IMR-90 (cell line): Measurements from ENCODE around the gene DYSF. TPM values are rescaled to one million over a fixed set of nuclear protein-coding genes. Genes with fewer than 3 reads are reported as not detected.
A peak's percentile ranks its signal among the peaks of the same experiment; 100 is the strongest.

Experiments
- ATAC-seq: fragments of 200-7000 bp; cut with Tn5 transposase; 2 replicates; pipeline ENCODE4 v1.9.1; 2020; ENCODE audit warnings: low read depth, mild to moderate bottlenecking, moderate library complexity
- BruUV-seq: library from RNA; stranded (reverse); fragments of 400-500 nt; replicated peaks from 2 replicates; lab custom pipeline; 2021; lab: Mats Ljungman, UMichigan
- CTCF ChIA-PET: fragments of 300-600 bp; formaldehyde crosslinking; extraction: SDS; loops from one replicate; lab custom pipeline; 2021; ENCODE audit warnings: antibody characterized with exemption; lab: Yijun Ruan, JAX
- POLR2A ChIA-PET: fragments of 300-600 bp; sonication (Branson Sonifier 250); formaldehyde crosslinking; loops from one replicate; lab custom pipeline; 2022; ENCODE audit warnings: antibody characterized with exemption; ENCODE audit not compliant: unreplicated experiment; lab: Charles Lee
- DNase-seq: peaks from one replicate; pipeline ENCODE4 v3.0.0; 2013
- H2AFZ ChIP-seq: replicated peaks from 2 replicates; pipeline ENCODE3; 2013; ENCODE audit warnings: low read length, mild to moderate bottlenecking; ENCODE audit not compliant: poor library complexity
- H2AK5ac ChIP-seq: 2 replicates; pipeline ENCODE4 v1.6.1; 2013; ENCODE audit warnings: low read depth, low read length, inconsistent platforms
- H2AK9ac ChIP-seq: replicated peaks from 2 replicates; pipeline ENCODE3; 2013; ENCODE audit warnings: mild to moderate bottlenecking, low read depth, low read length, moderate library complexity; ENCODE audit not compliant: poor library complexity
- H2BK120ac ChIP-seq: 2 replicates; pipeline ENCODE4 v1.6.1; 2013; ENCODE audit warnings: low read depth, low read length, inconsistent platforms
- H2BK15ac ChIP-seq: 3 replicates; pipeline ENCODE4 v1.6.1; 2013; ENCODE audit warnings: low read depth, low read length, inconsistent platforms
- H2BK20ac ChIP-seq: 2 replicates; pipeline ENCODE4 v1.6.1; 2013; ENCODE audit warnings: low read depth, mild to moderate bottlenecking, inconsistent platforms, low read length, moderate library complexity
- H2BK5ac ChIP-seq: 2 replicates; pipeline ENCODE4 v1.6.1; 2013; ENCODE audit warnings: mild to moderate bottlenecking, low read depth, low read length, inconsistent platforms; ENCODE audit not compliant: poor library complexity, severe bottlenecking
- H3K14ac ChIP-seq: replicated peaks from 2 replicates; pipeline ENCODE4 v1.6.1; 2013; ENCODE audit warnings: low read depth, low read length, inconsistent platforms
- H3K18ac ChIP-seq: 2 replicates; pipeline ENCODE4 v1.6.1; 2013; ENCODE audit warnings: low read depth, low read length, control low read depth
- H3K23ac ChIP-seq: 2 replicates; pipeline ENCODE4 v1.6.1; 2013; ENCODE audit warnings: low read depth, low read length, inconsistent platforms
- H3K27ac ChIP-seq: 2 replicates; pipeline ENCODE4 v1.5.1; 2013; ENCODE audit warnings: mild to moderate bottlenecking, control low read depth, low read length; ENCODE audit not compliant: insufficient read depth
- H3K27me3 ChIP-seq: 2 replicates; pipeline ENCODE4 v1.6.1; 2013; ENCODE audit warnings: low read length; ENCODE audit not compliant: control insufficient read depth, insufficient read depth
- H3K36me3 ChIP-seq: 2 replicates; pipeline ENCODE4 v1.6.1; 2013; ENCODE audit warnings: low read length, mixed read lengths; ENCODE audit not compliant: control insufficient read depth, insufficient read depth
- H3K4ac ChIP-seq: 2 replicates; pipeline ENCODE4 v1.6.1; 2013; ENCODE audit warnings: low read depth, low read length, inconsistent platforms
- H3K4me1 ChIP-seq: 2 replicates; pipeline ENCODE4 v1.6.1; 2013; ENCODE audit warnings: low read length, mixed read lengths; ENCODE audit not compliant: control insufficient read depth, insufficient read depth
- H3K4me2 ChIP-seq: 2 replicates; pipeline ENCODE4 v1.6.1; 2013; ENCODE audit warnings: low read depth, mild to moderate bottlenecking, control low read depth, low read length, moderate library complexity
- H3K4me3 ChIP-seq: 2 replicates; pipeline ENCODE4 v1.5.1; 2013; ENCODE audit warnings: low read depth, mild to moderate bottlenecking, control low read depth, low read length, moderate library complexity; ENCODE audit not compliant: insufficient read depth
- H3K56ac ChIP-seq: 2 replicates; pipeline ENCODE4 v1.6.1; 2013; ENCODE audit warnings: low read length, inconsistent platforms; ENCODE audit not compliant: insufficient read depth; ENCODE audit errors: extremely low read depth
- H3K79me1 ChIP-seq, 2 experiments: 2 replicates each; pipeline ENCODE4 v1.6.1; 2013; ENCODE audit warnings: low read length in 2 of 2, inconsistent platforms in 1 of 2, low read depth in 1 of 2
- H3K9ac ChIP-seq: 2 replicates; pipeline ENCODE4 v1.6.1; 2013; ENCODE audit warnings: low read depth, low read length, control low read depth
- H3K9me1 ChIP-seq: 2 replicates; pipeline ENCODE4 v1.6.1; 2013; ENCODE audit warnings: low read length, inconsistent platforms; ENCODE audit not compliant: insufficient read depth
- H3K9me3 ChIP-seq: 2 replicates; pipeline ENCODE4 v1.6.1; 2013; ENCODE audit warnings: low read length; ENCODE audit not compliant: control insufficient read depth, insufficient read depth
- H4K20me1 ChIP-seq: 2 replicates; pipeline ENCODE4 v1.6.1; 2013; ENCODE audit warnings: low read length, inconsistent platforms; ENCODE audit not compliant: insufficient read depth
- H4K5ac ChIP-seq: 2 replicates; pipeline ENCODE4 v1.6.1; 2013; ENCODE audit warnings: mild to moderate bottlenecking, low read depth, low read length, control low read depth
- H4K8ac ChIP-seq, 2 experiments: 2 replicates each; pipeline ENCODE4 v1.6.1; 2013; ENCODE audit warnings: low read depth in 2 of 2, low read length in 2 of 2, control low read depth in 1 of 2, inconsistent platforms in 1 of 2
- H4K91ac ChIP-seq: 2 replicates; pipeline ENCODE4 v1.6.1; 2013; ENCODE audit warnings: low read depth, low read length, inconsistent platforms; ENCODE audit not compliant: insufficient read depth
- BHLHE40 ChIP-seq: fragments of 150-350 bp; IDR thresholded peaks from 2 replicates; pipeline ENCODE4 v1.6.1; 2016; ENCODE audit warnings: mild to moderate bottlenecking, low read depth, low read length
- CEBPB ChIP-seq: IDR thresholded peaks from 2 replicates; pipeline ENCODE4 v1.6.1; 2012; ENCODE audit warnings: low read depth, low read length, improper control_type of control experiment
- CHD1 ChIP-seq: IDR thresholded peaks from 2 replicates; pipeline ENCODE4 v1.6.1; 2012; ENCODE audit warnings: low read depth, low read length, improper control_type of control experiment
- MAFK ChIP-seq: IDR thresholded peaks from 2 replicates; pipeline ENCODE4 v1.6.1; 2012; ENCODE audit warnings: low read depth, low read length, improper control_type of control experiment
- SMC3 ChIP-seq: fragments of 150-350 bp; IDR thresholded peaks from 2 replicates; pipeline ENCODE4 v1.6.1; 2016; ENCODE audit warnings: low read depth, mild to moderate bottlenecking, antibody characterized with exemption, low read length, moderate library complexity
- USF2 ChIP-seq: fragments of 150-350 bp; IDR thresholded peaks from 2 replicates; pipeline ENCODE4 v1.6.1; 2017; ENCODE audit warnings: mild to moderate bottlenecking, antibody characterized with exemption, low read length, low read depth
- WGBS, 2 experiments: methylation state at CpG; one replicate each; pipeline versions ENCODE4 v1.1.5 to v1.1.7; 2013; ENCODE audit warnings: missing lambda C conversion rate in 2 of 2; ENCODE audit not compliant: insufficient read length in 1 of 2; ENCODE audit errors: extremely low coverage in 2 of 2; 5-methylcytosine and 5-hydroxymethylcytosine counted together
- dilution Hi-C: fragments of 300-500 bp; cut with HindIII; formaldehyde crosslinking; loops from one replicate; pipeline ENCODE4 v1.14.3; 2018; ENCODE audit warnings: low sequenced_read_pairs; ENCODE audit not compliant: unreplicated experiment
- in situ Hi-C: fragments of 300-500 bp; cut with MboI; formaldehyde crosslinking; loops from 3 replicates; pipeline ENCODE4 v1.14.3; 2019; ENCODE audit warnings: low sequenced_read_pairs, inconsistent platforms, mixed read lengths
- intact Hi-C: fragments of 100-400 bp; cut with micrococcal nuclease; formaldehyde crosslinking; loops from 2 replicates; pipeline ENCODE4 v1.10.0; 2022
- polyA plus RNA-seq, 3 experiments: library from polyadenylated mRNA; depleted of rRNA; stranded (reverse); fragments of >200 nt; gene quantifications; 2 replicates each; pipeline ENCODE4 v1.2.3, GENCODE V29; 2012; ENCODE audit warnings: low replicate concordance in 1 of 3
- total RNA-seq: library from RNA; depleted of rRNA; stranded (reverse); fragments of >200 nt; gene quantifications from 2 replicates; pipeline ENCODE4 v1.2.3, GENCODE V29; 2012
- TF ChIP-seq, protein P1 (sequence below): conservative IDR thresholded peaks from 2 replicates; pipeline ENCODE4 v1.5.1; 2012; ENCODE audit warnings: mild to moderate bottlenecking, low read depth, low read length, improper control_type of control experiment

The DYSF gene
- total and polyA plus RNA-seq, 2 of the 4 experiments (the other 2 are of a cell fraction): 0.09 to 0.18 TPM

DNA sequence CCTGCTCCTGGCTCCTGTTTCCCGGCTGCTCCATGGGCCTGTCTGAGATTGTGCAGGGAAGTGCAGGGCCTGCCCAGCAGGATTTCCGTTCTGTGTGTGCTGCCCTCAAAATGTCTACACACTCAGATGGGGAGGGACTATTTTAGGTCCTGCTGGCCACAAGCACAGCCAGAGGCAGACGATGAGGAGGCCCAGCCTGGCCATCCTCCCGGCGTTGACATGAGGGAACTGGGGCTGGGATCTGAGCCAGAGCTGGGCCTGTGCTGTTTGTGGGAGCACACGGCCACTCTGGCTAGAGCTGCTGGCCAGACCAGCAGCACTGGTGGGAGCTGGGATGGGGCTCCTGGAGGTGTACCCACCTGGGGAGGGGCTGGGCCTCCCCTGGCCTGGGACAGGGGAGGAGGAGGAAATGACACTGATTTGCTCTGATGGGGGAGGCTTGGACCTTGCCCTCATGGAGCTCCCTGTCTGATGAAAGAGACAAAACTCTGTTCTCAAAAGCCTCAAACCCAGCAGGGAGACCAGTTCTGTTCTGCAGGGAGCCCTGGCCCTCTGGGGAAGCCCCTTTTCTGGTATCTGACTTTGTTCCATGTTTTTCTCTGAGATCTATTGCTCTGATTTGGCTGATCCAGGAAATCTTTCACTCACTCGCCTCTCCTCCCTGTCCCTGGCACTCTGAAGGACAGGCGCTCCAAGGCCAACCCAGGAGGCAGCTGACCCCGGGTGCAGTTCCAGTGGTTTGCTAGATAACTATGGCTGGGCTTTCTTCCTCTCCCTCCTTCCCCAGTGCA, 161.8 kb downstream of the DYSF start:
- no CpG with 5 or more reads among the region's 9 CpGs for WGBS, 2 experiments
- intact Hi-C loops (loop anchor here (5.0 to 10.0 kb wide), 4 partner anchors 320 to 1132 kb away; no protein-coding TSS in a partner anchor), in situ Hi-C loops (no loop called here), dilution Hi-C loops (no loop called here)
- H3K9me1 ChIP-seq: no peaks in the 10 kb centered on the region; the same call in 1 of the 2 replicates
- no peak overlapping the region for H4K91ac ChIP-seq
- POLR2A ChIA-PET: interaction anchor here (0.7 kb wide), 1 partner anchor 85 kb away, joined by 4 read pairs; no protein-coding TSS in a partner anchor
- H3K56ac ChIP-seq: no peak overlapping the region
- peak; percentile 60 for ATAC-seq
- no peak overlapping the region for H3K9ac ChIP-seq
- H3K27me3 ChIP-seq: peaks cover 29% of the 10 kb centered on the region
- BruUV-seq: no TSS peak
- H3K4me1 ChIP-seq: no peaks in the 10 kb centered on the region
- H3K18ac ChIP-seq: no peak overlapping the region
- no peak overlapping the region for H2BK5ac ChIP-seq
- no peak overlapping the region for H2AK9ac ChIP-seq
- H3K4me2 ChIP-seq: no peak overlapping the region
- no peak overlapping the region for H2BK15ac ChIP-seq
- H2AK5ac ChIP-seq: no peak overlapping the region
- no peak overlapping the region for H2BK20ac ChIP-seq
- no peaks in the 10 kb centered on the region for H4K20me1 ChIP-seq
- H2AFZ ChIP-seq: peak overlapping the region; percentile 25
- TF ChIP-seq SMC3 (no peak), USF2 (no peak), CEBPB (no peak), CHD1 (no peak), BHLHE40 (no peak), MAFK (no peak)
- TF ChIP-seq, protein P1, sequence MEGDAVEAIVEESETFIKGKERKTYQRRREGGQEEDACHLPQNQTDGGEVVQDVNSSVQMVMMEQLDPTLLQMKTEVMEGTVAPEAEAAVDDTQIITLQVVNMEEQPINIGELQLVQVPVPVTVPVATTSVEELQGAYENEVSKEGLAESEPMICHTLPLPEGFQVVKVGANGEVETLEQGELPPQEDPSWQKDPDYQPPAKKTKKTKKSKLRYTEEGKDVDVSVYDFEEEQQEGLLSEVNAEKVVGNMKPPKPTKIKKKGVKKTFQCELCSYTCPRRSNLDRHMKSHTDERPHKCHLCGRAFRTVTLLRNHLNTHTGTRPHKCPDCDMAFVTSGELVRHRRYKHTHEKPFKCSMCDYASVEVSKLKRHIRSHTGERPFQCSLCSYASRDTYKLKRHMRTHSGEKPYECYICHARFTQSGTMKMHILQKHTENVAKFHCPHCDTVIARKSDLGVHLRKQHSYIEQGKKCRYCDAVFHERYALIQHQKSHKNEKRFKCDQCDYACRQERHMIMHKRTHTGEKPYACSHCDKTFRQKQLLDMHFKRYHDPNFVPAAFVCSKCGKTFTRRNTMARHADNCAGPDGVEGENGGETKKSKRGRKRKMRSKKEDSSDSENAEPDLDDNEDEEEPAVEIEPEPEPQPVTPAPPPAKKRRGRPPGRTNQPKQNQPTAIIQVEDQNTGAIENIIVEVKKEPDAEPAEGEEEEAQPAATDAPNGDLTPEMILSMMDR: no peak
- no peaks in the 10 kb centered on the region for H3K9me3 ChIP-seq
- no peak overlapping the region for H3K4ac ChIP-seq
- H4K5ac ChIP-seq: no peak overlapping the region
- H3K27ac ChIP-seq: no peak overlapping the region
- no peak overlapping the region for H3K23ac ChIP-seq
- no peaks in the 10 kb centered on the region for H3K36me3 ChIP-seq
- DNase-seq: peak; percentile 8
- CTCF ChIA-PET: interaction anchor here (0.7 kb wide), 1 partner anchor 183 kb away, joined by 3 read pairs; no protein-coding TSS in a partner anchor
- H3K79me1 ChIP-seq: no peaks in the 10 kb centered on the region
- no peak overlapping the region for H3K14ac ChIP-seq
- H3K4me3 ChIP-seq: no peak overlapping the region
- H4K8ac ChIP-seq: no peak overlapping the region
- H2BK120ac ChIP-seq: no peak overlapping the region
